NCI-H1694 (cell line): ENCODE measurements around the gene HIBADH.
A peak's percentile ranks its signal among the peaks of the same experiment; 100 is the strongest.
"Not testable (repeated sequence)": the region's sequence is repeated elsewhere in the genome, so short reads cannot be mapped to it uniquely, and the experiment has no call there.

Experiments
- DNase-seq: peaks from one replicate; lab custom pipeline; 2025; lab: John Stamatoyannopoulos, UW

The HIBADH gene

DNA sequence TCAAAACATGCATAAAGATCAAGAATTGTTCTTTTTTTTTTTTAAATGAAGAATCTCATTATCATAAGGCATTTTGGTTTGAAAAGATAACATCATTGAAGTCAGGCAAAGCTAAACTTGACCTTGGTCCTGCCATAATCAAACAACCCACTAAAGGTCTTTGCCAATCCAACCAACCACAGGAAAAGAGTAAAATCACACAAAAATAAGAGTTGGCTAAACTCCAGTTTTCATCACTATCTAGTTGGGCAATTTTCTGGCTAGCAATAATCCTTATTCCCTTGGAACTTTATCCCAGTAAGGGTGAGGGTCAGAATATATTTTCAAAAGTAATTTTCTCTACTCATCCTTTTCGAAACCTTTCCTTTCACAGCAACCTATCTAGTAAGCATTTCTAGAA is 62.4 kb downstream of the HIBADH start:
- no peak for DNase-seq

DNA sequence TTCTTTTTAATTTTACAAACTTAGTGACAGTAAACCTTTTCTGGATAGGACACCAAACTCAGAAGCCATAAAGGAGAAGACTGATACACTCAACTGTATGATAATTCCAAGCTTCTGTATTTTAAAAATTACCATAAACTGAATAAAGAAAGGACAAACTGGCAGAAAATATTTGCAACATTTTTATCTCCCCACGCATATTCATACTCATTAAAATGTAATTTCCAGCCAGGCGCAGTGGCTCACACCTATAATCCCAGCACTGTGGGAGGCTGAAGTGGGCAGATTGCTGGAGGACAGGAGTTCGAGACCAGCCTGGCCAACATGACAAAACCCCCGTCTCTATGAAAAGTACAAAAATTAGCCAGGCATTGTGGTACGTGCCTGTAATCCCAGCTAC is 67.7 kb downstream of the HIBADH start:
- DNase-seq = no peak

DNA sequence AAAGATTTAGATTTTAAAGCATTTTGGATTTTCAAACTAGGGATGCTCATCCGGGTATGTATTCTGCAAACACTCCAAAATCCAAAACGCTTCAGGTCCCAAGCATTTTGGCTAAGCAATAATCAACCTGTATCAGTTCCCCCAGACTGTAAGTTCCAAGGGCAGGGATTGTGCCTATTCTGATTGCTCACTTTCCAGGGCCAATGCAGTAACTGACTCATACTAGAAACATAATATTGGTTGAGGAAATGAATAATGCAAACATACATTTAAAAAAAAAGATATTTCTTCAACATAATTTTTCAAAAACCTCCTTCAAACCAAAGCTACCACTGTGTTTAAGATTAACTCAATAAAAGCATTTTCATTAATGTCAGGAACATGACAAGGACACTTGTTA is 69.5 kb downstream of the HIBADH start:
- no peak for DNase-seq

DNA sequence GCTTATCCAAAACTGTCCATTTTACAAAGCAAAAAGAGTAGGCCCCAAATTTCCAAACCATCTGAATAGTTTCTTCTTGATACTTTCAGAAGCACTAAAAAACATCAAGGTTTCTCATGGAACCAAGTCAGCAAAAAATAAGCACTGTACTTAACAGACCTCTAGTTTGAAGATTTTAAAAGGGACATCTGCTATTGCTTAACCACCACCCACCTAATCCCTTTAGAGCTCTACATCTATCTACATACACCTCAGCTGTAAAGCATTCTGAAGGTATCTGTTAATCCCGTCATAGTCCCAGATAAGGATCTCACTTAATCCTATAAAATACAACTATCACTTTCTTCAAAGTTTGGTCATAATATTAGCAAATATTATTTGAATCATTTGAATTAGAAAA is 72.3 kb downstream of the HIBADH start:
- DNase-seq = no peak

DNA sequence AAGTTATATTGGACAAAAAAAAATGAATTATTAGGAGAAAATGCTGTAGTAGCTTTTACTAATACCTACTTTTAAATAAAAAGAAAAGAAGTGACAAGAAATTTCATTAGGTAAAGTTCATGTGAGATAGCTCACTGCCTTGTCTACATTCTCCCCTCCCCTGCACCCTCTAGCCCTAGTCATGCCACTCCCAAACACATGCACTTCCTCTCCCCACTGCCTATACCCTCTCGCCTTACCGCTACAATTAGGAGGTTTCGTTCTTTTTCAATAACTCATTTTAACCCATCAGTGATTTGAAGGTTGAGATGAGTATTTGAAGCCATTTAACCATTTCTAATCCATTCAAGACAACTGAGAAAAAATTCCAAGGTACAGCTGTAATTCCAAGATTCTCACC is 75.3 kb downstream of the HIBADH start:
- DNase-seq = no peak

DNA sequence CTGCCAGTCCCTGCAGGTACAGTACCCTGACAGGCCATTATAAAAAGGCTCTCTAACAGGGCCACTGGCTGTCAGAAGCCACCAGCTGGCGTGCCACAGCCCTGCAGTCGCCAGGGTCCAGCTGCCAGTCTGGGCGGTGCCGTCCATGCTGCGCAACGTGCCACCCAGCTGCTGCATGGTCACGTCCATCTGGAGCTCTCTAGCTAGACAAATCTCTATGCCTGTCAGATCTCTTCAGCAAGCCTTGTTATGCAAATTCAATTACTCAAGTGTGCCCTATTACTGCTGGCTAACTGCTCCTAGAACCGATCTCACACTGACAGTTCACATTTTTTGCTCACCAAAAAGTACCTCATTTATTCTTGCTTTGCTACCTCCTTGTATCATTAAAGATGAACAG is 75.9 kb downstream of the HIBADH start:
- peak; percentile 68 for DNase-seq

DNA sequence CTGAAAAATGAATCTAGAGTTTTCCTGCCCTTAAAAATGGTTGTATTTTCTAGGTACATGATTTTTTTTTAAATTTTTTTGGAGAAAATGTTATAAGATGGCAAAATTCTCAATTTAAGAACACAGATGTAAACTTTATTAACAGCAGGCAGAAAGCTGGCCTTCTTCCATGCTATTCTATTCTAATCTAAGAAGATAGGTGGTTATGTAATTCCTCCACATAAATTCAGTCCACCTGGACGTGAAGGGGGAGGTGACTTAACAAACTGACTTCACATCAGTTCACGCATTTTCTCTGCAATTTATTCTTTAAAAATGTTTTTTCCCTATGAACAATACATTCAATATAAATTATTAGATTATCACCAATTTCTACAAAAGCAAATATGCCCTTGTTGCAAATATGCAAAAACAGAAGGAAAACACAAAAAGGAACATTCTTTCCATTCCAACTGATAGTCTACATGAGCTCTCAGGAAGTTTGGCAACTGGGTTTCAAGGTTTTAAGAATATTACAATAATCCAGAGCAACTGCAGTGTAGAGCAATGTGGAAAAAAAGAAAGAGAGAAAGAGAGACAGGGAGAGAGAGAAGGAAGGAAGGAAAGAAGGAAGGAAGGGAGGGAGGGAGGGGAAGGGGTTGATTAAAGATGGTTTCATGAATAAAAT is 76.8 kb downstream of the HIBADH start:
- no peak for DNase-seq

DNA sequence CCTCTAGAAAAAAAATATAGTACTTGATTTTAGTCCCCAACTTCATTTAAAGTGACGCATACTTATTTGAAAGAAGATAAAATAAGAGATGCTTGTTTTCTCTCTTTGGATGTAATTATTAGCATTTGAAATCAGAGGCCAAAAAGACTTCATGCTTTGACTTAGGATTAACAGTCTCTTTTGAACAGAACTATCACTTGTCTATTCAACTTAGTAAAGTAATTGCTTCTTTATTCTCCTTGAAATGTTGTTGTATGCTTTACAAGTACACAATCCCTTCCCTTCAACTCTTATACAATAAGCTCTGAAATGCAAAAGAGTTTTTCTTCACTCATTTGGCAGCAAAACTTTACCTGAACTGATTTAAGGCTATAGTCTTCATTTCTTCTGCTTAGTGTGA is 80.8 kb downstream of the HIBADH start:
- DNase-seq = no peak

DNA sequence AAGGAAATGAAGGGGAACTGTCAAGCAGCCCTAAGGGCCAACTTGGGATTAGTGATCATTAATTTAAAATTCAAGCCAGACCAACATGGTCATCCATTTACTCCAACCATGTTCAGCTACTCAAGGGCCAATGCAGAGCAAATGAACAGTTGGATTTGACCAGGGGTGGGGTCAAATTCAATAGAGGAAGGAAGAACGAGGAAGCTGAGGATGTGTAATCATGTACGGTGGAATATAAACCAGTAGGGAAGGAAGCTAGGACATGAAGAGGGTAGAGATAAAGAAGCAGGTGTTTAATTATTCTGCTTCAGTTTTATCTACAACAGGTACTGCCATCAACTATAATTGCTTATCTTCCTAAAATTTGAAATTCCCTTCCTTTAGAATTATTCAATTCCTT is 81.6 kb downstream of the HIBADH start:
- no peak for DNase-seq

DNA sequence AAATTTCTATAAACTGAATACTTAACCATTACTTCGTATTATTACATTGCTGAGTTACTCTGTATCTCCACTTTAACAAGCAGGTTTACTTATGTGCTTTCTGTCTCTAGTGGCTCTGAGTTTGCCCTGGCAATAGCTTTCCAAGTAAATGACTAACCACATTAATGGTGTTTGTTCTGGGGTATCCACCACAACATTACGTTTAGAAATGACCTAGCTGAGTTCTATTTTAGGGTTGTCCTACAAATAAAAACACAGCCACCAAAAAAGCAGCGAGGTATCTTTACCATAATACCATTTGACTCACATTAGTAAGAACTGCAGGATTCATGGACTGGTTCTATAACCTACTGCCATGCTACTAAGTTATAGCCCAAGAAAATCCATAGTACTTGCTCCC is 83.1 kb downstream of the HIBADH start:
- DNase-seq = no peak

DNA sequence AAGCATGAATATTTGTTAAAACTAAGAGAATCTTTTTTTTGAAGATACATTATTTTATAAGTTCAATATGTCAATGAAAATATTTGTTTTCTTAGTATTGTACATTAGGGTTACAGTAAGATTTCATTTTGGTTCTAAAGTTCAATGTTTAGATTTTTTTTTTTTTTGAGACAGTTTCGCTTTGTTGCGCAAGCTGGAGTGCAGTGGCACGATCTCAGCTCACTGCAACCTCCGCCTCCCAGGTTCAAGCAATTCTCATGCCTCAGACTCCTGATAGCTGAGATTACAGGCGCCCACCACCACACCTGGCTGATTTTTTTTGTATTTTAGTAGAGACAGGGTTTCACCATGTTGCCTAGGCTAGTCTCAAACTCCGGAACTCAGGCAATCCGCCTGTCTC is 84.5 kb downstream of the HIBADH start:
- DNase-seq = not testable (repeated sequence)

DNA sequence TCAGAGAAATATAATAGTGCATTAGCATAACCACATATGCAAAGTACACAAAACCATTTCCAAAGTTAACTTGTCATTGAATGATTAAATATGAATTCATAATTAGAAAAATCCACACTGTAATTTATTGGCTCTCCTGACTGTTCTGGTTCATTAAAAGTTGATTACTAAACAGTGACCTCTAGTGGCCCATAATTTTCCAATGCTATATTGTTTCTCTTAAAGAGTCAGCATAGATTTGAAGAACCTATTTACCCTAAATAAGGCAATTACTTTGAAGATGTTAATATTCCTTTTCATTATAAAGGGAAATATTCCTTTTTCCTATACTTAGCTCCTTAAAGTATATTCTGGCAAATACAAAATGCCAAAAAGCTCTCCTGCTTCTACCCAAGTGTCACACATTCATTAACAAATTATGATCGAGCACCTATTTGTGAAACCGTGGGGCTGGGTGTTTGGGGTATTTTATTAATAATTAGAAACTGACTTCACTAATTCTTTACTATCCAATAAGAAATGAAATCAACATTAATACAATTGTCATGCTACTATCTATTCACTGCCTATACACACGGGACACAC is 86.2 kb downstream of the HIBADH start:
- DNase-seq = peak; percentile 87

DNA sequence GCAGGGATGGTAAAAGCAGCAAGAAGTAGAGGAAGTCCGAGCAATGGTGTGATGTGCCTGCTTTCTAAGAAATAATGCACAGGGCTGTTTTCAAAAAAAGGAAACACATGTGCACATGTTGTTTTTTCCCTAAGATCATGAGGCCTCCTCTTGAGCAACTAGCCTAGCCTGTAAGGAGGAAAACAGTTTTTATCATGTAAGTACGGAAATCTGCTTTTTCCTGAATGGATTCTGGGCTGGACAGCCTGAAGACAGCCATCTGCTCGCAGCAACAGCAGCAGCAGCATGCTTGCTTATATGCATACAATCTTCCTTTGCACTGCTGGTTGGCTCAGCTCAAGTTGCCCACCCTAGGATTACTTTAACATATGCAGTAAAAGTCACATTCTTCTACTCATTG is 87.1 kb downstream of the HIBADH start:
- peak; percentile 6 for DNase-seq

DNA sequence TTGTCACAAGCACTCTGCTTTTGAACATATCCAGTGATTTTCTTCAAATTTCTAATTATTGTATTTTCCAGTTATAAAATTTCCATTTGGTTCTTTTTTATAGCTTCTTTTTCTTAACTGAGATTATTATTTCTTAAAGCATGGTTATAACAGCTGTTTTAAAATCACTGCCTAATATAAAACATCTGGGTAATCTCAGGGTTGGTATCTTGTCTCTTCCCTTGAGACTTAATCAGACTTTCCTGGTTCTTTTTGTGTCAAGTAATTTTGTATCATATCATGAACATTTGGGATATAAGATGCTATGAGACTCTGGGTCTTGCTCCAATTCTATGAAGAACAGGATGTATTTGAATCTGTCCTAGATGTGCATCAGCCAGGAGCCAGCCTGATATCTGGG is 93.6 kb downstream of the HIBADH start:
- DNase-seq = no peak

DNA sequence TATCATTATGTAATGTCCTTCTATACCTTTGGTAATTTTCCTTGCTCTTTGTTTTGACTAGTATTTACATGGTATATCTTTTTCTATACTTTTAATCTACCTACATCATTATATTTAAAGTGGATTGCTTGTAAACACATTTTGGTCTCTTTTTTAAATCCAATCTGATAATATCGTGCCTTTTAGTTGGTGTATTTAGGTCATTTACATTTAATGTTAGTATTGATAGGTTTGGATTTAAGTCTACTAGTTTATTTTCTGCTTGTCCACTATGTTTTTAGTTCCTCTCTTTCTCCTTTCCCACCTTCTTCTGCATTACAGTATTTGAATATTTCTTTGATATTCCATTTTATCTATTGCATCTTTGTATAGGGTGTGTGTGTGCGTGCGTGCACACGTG is 95.4 kb downstream of the HIBADH start:
- DNase-seq = no peak

DNA sequence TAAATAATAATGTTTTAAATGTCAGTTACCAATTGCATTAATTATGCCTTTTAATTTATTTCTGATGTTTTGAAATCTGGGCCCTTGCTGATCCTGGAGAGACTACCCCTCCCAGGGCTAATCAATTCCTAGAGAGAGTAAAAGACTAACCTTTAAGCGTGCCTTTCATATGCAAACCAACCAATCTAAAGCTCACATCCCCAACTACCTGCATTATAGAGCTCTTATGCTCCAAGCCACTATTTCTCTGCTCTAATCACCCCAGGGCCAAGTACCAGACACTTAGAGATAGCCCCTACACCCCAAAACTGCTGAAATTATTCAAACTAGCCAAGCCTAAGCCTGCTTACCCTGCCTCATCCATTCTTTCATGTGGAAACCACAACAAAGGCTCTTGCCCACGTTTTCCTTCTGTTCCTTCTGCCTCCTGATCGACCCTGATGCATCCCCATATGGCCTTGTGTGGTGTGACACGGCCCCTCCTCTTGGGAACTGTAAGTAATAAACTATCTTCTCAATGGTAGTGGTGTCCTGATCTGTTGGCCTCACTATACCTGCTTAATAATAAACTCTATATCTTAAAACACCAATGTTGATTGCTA is 97.7 kb downstream of the HIBADH start:
- DNase-seq = no peak

DNA sequence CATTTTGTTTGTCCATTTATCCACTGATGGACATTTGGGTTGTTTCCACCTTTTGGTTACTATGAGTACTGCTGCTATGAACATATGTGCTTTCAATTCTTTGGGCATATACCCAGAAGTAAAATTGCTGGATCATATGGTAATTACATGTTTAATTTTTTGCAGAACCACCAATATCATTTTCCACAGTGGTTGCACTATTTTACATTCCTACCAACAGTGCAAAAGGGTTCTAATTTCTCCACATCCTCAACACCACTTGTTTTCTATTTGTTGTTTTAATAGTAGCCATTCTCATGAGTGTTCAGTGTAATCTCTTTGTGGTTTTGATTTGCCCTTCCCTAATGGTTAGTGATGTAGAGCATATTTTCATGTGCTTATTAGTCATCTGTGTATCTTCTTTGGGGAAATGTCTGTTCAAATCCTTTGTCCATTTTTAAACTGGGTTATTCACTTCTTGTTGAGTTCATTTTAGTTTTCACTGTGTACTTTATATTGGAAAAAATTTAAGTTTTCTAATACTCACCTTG is 101.9 kb downstream of the HIBADH start:
- no peak for DNase-seq

DNA sequence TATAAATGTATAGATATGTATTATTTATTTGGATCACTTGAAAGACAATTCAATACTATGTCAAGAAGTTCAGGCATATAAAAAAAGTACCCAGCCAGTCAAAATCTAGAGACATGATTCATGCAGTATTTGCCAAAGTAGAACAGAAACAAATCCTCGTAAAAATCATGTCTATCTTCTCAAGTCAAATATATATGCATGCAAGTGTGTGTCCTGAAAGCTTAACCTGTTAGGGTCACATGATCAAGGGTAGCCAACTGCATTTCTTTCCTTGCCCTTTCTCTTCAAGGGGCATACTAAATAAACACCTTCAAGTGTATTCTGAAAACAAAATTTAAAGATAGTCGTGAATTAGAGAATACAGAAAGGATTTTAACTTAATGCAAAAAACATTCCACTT is 107.0 kb downstream of the HIBADH start:
- no peak for DNase-seq

DNA sequence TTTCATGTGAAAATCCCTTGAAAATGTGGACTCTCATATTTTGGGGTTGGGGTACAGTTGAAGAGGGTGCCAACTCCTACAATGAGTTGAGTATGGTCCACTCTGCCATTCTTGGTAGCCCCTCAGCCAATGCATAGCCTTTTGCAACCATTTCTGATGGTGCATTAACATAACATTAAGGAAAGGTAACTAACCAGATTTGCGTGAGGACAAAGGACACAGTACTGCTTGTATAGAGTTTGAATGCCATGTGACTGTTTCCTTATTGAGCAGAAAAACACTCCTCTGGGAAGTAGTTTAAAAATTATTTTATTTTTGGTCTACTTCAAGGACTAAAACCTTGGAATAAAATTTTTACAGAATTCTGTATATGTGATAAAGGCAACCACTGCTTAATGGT is 107.9 kb downstream of the HIBADH start:
- no peak for DNase-seq

DNA sequence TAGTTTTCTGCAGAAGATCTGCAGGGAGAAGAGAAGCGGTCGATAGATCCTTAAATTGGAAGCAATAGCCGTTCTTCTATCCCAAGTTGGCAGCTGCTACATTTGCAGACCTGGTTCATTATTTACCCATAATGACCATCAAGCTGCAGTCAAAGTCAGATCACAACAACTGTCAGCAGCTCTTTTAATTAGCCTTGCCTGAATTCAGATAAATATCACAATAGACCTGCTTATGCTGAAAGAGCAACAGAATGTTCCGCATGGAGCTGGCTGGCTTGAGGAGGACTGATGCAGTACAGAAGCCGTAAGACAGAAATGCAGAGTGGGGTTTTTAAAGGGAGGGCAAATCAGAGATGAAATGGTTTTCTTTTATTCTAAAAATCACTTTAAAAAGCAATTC is 109.4 kb downstream of the HIBADH start:
- peak; percentile 20 for DNase-seq

DNA sequence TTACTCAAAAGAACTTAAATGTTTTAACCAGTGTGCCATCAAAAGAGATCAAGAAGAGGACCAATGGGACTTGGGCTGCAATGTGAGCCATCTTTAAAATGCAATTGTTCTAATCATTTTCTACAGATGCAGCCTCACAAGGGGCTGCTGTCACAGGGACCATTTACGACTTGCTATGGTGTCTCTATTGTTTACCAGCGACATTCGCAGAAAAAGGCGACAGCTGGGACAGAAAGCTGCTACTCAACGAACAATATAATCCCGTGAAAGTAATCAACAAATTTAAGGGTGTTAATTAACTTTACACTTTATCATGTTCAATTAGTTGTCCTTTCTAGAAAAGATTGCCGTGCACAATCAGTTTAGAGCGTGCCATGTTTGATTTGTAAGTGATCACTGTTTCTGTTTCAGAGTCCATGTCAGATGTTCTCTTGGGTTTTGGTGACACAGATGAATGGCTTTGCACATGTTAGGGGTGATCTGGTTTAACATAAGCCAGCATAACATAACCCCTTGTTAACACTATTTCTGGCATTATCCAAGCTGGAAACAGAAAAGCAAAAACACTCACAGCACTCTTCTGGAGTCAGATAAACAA is 110.8 kb downstream of the HIBADH start:
- DNase-seq = peak; percentile 81

DNA sequence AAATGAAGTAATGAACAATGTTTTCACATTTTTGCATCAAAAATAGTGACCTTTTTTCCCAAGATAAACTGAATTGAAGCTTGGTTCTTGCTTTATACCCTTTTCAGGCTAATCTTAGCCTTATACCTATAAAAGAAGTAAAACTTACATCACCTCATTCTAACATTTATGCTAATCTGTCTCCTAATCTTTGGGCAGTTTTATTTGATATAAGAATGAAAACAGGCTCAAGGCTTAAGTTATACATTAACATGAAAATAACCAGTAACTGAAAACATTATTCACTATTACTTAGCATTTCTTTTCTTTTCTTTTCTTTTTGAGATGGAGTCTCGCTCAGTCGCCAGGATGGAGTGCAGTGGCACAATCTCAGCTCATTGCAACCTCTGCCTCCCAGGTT is 113.1 kb downstream of the HIBADH start:
- no peak for DNase-seq

DNA sequence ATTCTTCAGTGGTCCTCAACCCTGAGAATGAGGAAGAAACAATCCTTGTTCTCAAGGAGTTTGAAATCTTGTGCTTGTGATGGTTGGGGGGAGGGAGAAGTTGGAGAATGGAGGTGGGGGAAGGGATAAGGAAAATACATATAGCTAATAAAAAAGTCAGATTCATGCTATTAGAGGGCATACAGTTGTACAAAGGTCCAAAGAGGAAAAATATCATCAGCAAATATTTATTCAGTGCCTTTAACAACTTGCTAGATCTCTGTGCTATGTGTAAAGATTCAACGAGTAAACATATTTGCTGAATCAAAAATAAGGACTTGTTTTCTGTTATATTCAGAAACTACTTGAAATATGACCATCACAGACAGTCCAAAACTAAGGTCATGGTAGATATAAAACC is 114.4 kb downstream of the HIBADH start:
- DNase-seq = no peak
